ENCODE results near the gene KCTD18.

The KCTD18 gene

DNA sequence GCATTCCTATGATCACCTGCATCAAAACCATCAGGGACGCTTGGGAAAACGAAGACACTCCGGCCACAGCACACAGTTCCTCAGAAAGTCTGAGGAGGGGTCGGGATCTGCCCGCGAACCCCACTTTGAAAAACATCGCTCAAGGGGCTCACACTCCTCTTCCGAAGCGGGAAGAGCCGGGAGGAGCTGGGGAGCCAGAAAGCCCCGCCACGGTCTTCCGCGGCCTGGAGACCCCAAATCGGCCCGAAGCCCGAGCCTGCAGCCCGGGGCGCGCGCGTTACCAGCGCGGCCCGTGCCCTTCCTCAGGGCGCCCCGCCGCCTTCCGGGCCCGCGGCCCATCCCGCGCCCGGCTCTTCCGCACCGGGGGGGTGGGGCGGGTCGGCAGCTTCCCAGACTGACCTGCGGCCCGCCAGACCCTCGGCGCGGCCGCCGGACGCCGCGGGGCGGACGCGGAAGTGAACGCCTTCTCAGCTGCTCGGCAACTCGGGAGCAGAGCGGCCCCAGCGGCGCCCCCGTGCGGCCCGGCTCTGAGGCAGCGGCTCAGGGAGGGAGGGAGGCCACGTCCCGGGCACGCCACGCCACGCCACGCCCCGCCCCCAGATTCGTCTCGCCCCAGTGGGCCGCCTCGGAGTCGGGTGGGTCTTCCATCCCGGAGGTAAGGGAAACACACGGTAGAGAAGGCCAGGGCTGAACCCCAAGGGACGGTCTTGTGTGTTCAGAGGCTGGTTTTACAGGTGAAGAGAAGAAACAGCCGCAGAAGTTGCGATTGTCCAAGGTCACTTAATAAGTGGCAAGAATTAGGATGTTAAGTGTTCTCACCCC lies at the start of gene KCTD18:
Gene KCTD18, minus strand, starts transcription at position 457 of the 822 bp plus-strand sequence. CDS start 3,052 bp downstream, outside the sequence.
- Mint-ChIP-seq H3K4me3 (peak within 1 kb of the TSS; percentile 93), H3K4me1 (ENCODE audit: low read depth) (peaks cover 14% of the 10 kb centered on the region), H3K36me3 (ENCODE audit: low read depth) (peaks cover 13% of the 10 kb centered on the region), H3K27ac (peak within 1 kb of the TSS; percentile 89), H3K27me3 (ENCODE audit: low read depth) (no peaks in the 10 kb centered on the region), H3K9me3 (no peaks in the 10 kb centered on the region)
- DNase-seq (ENCODE audit: low spot score) = peak; percentile 90

DNA sequence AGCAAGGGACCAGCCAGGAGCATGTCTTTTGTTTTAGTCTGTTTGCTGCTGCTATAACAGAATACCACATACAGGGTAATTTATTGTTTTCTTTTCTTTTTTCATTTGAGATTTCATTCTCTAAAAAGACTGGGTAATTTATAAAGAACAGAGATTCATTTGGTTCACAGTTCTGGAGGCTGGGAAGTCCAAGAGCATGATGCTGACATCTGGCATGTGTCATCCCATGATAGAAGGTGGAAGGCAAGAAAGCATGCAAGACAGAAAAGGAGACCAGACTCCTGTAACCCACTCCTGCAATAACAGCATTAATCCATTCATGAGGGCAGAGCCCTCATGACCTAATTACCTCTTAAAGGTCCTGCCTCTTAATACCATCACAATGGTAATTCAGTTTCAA lies 30.9 kb upstream of the KCTD18 start:
- Mint-ChIP-seq H3K9me3 (peaks cover 25% of the 10 kb centered on the region), H3K4me1 (ENCODE audit: low read depth) (peaks cover 4% of the 10 kb centered on the region), H3K4me3 (no peak overlapping the region), H3K27me3 (ENCODE audit: low read depth) (no peaks in the 10 kb centered on the region), H3K27ac (no peak overlapping the region), H3K36me3 (ENCODE audit: low read depth) (peaks cover 68% of the 10 kb centered on the region)
- no peak for DNase-seq (ENCODE audit: low spot score)

DNA sequence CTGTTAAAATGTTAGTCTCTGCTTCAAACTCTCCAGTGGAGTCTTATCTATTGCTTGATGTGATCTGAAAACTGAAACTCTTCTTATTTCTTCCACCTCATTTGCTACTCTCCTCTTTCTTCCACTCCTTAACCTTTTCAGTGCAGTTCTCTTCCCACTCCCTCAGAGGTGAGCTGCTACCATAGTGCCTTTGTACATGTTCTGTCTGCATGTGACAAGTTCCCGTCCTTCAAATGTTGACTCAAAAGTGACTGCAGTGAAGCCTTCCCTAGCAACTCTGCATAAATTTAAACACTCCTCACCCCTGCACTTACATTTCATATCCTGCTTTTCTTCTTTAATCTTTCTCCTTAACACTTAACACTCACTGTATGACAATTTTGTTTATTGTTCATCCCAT lies 28.3 kb upstream of the KCTD18 start:
- Mint-ChIP-seq H3K9me3 (peaks cover 18% of the 10 kb centered on the region), H3K27me3 (ENCODE audit: low read depth) (no peaks in the 10 kb centered on the region), H3K4me3 (no peak overlapping the region), H3K27ac (no peak overlapping the region), H3K4me1 (ENCODE audit: low read depth) (peaks cover 5% of the 10 kb centered on the region), H3K36me3 (ENCODE audit: low read depth) (peaks cover 50% of the 10 kb centered on the region)
- no peak for DNase-seq (ENCODE audit: low spot score)

DNA sequence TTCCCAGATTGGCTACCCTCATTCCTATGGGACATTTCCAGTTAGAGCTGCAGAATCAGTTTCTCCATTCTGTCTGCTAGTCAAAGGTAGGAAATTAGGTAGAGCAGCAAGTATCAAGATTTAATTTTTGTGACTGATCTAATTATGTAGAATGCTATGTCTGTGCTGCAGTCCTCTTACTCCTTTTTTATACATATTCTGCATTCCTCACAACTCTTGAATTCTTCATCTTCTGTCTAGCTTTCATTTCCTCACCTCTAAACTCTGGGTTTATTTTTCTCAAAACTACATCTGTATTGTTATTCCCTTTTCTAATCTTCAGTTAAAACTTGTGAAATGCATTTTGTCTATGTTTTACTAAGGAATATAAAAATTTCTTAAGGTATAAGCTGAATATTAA lies 24.7 kb upstream of the KCTD18 start:
- peaks cover 2% of the 10 kb centered on the region for H3K4me1 Mint-ChIP-seq (ENCODE audit: low read depth)
- DNase-seq (ENCODE audit: low spot score) = no peak
- H3K9me3 Mint-ChIP-seq = peaks cover 3% of the 10 kb centered on the region
- H3K36me3 Mint-ChIP-seq (ENCODE audit: low read depth) = peaks cover 22% of the 10 kb centered on the region
- no peak overlapping the region for H3K27ac Mint-ChIP-seq
- no peaks in the 10 kb centered on the region for H3K27me3 Mint-ChIP-seq (ENCODE audit: low read depth)
- H3K4me3 Mint-ChIP-seq = no peak overlapping the region

DNA sequence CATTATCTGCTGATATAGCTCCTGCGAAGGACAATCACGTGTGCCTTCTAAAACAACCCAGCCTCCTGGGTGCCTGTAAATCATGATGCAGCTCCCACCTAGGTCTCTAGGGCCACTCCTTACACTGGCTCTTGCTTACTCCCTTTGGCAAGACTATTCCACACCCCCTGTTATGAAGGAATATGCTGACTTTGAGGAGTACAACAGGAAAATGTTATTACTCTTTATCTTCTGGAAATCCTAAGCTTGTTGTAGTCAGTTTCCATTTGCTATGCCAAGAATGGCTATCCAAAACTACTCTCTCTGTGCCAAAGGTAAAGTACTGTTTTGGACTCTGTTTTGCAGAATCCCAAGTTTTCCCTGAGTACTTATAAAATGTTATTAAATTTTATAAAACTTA lies 23.9 kb upstream of the KCTD18 start:
- no peaks in the 10 kb centered on the region for H3K27me3 Mint-ChIP-seq (ENCODE audit: low read depth)
- no peaks in the 10 kb centered on the region for H3K9me3 Mint-ChIP-seq
- no peak overlapping the region for H3K4me3 Mint-ChIP-seq
- no peak for DNase-seq (ENCODE audit: low spot score)
- peaks cover 19% of the 10 kb centered on the region for H3K36me3 Mint-ChIP-seq (ENCODE audit: low read depth)
- H3K27ac Mint-ChIP-seq = no peak overlapping the region
- H3K4me1 Mint-ChIP-seq (ENCODE audit: low read depth) = peaks cover 7% of the 10 kb centered on the region

DNA sequence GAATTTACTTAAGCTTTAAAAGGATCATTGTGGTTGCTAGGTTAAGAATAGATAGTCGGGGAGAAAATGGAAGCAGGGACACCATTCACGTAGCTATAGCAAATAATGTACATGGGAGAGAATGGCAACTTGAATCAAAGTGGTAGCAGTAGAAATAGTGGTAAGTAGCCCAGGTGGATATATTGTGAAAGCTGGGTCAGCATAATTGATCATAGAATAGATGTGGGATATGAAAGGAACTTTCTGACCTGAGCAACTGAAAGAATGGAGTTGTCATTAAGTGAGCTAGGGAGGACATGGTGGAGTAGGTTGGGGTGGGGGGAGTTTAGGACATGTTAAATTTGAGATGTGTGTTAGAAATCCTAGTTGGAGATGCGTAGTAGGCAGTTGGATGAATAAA lies 18.4 kb upstream of the KCTD18 start:
- no peaks in the 10 kb centered on the region for H3K27me3 Mint-ChIP-seq (ENCODE audit: low read depth)
- peak overlapping the region; percentile 95 for H3K4me3 Mint-ChIP-seq
- peaks cover 28% of the 10 kb centered on the region for H3K4me1 Mint-ChIP-seq (ENCODE audit: low read depth)
- no peak for DNase-seq (ENCODE audit: low spot score)
- no peaks in the 10 kb centered on the region for H3K9me3 Mint-ChIP-seq
- H3K36me3 Mint-ChIP-seq (ENCODE audit: low read depth) = peaks cover 9% of the 10 kb centered on the region
- no peak overlapping the region for H3K27ac Mint-ChIP-seq

DNA sequence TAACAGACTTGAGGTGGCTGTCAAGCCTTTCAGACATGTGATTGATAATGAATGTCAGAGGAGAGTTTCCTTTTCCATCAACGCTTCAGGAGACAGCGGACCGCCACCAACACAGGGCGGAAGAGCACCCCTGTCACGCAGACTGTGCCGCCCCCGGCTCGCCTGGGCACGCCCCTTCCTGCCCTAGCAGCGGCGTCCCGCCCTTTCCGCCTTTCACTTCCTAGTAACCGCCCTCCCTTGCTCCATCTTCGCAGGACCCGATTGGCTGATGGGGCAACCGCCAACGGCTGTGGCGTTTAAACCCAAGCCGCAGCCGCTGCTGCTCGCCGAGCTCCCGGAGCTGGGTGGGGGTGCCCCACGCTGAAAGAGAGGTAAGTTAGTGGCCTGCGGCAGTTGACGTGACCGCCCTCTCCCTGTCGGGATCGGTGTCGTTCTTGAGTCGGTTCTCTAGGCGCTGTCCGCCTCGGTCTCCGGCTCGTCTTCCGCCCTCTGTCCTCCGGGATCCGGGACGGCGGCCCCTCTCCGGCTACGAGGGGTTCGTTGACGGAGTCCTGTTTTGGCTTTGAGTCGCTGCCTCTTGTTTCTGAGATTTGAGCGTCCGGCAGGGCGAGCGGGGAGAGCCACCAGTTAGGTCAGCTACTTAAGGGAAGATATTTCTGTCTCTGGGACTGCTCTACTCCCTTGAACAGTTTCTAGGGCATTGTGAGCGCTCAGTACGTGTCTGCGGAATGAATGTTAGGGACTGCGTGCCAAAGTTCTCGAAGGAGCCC lies 16.2 kb upstream of the KCTD18 start, which contains the start of gene SGO2:
Gene SGO2, plus strand, starts transcription at position 326 of the 770 bp plus-strand sequence. CDS start 6,769 bp downstream, outside the sequence.
- DNase-seq (ENCODE audit: low spot score) = peak; percentile 96
- peaks cover 6% of the 10 kb centered on the region for H3K36me3 Mint-ChIP-seq (ENCODE audit: low read depth)
- H3K27ac Mint-ChIP-seq = peak within 1 kb of the TSS; percentile 89
- H3K4me3 Mint-ChIP-seq = peak within 1 kb of the TSS; percentile 95
- peaks cover 28% of the 10 kb centered on the region for H3K4me1 Mint-ChIP-seq (ENCODE audit: low read depth)
- H3K9me3 Mint-ChIP-seq = no peaks in the 10 kb centered on the region
- H3K27me3 Mint-ChIP-seq (ENCODE audit: low read depth) = no peaks in the 10 kb centered on the region

DNA sequence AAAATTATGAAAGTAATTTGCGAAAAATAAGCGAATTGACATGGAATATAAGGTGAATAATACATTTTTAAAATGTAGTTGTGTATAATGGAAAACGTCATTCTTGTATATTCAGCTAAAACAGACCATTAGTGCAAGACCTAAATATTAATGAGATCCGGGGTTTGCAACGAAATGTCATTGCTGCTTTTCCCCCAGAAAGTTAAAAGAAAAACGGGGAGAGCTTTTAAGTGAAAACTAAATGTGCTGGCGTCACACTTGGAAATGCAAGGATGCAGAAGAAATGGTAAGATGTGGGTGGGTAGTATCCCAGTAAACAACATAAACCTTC lies 15.6 kb upstream of the KCTD18 start:
- peak overlapping the region; percentile 95 for H3K4me3 Mint-ChIP-seq
- no peaks in the 10 kb centered on the region for H3K27me3 Mint-ChIP-seq (ENCODE audit: low read depth)
- H3K27ac Mint-ChIP-seq = peak overlapping the region; percentile 89
- H3K36me3 Mint-ChIP-seq (ENCODE audit: low read depth) = peaks cover 6% of the 10 kb centered on the region
- H3K9me3 Mint-ChIP-seq = no peaks in the 10 kb centered on the region
- no peak for DNase-seq (ENCODE audit: low spot score)
- peaks cover 28% of the 10 kb centered on the region for H3K4me1 Mint-ChIP-seq (ENCODE audit: low read depth)

DNA sequence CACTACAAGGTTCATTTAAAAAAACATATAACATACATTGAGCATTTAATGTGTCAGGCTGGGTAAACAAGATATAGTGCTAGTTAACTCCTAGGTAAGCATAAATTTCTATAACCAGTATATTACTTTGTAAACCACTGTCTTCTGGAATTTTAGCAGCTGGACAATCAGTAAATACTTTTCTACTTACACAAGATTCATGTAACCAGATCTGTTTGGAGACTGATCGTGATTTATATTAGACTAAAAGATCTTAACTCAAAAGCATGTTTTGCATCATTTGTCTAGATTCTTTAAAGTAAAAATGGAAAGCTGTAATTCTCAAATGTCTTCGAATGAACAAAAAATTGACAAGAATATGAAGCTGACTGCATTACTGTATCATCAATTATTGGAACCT lies 15.2 kb upstream of the KCTD18 start:
- Mint-ChIP-seq H3K9me3 (no peaks in the 10 kb centered on the region), H3K27ac (no peak overlapping the region), H3K4me1 (ENCODE audit: low read depth) (peaks cover 28% of the 10 kb centered on the region), H3K27me3 (ENCODE audit: low read depth) (no peaks in the 10 kb centered on the region), H3K4me3 (no peak overlapping the region), H3K36me3 (ENCODE audit: low read depth) (peaks cover 6% of the 10 kb centered on the region)
- DNase-seq (ENCODE audit: low spot score) = no peak

DNA sequence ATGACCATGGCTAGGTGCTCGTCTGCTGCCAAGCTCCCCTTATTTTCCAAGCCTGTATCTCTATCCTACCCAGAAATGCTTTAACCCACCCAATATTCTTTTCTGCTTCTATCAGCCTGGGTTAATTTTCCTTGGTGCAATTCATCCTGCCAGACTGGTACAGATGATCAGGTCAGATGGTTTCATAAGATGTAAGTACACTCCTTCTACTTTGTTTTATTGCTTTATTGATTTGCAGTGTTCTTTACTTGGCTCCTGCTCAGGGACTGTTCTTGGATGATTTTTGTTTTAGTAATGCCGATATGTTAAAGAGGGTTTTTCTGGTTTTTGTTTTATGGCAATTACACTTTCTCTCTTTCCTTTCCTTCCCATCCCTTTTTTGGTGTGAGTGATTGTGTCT lies 13.7 kb upstream of the KCTD18 start:
- peaks cover 22% of the 10 kb centered on the region for H3K4me1 Mint-ChIP-seq (ENCODE audit: low read depth)
- no peak overlapping the region for H3K4me3 Mint-ChIP-seq
- H3K36me3 Mint-ChIP-seq (ENCODE audit: low read depth) = peaks cover 3% of the 10 kb centered on the region
- H3K27ac Mint-ChIP-seq = no peak overlapping the region
- H3K27me3 Mint-ChIP-seq (ENCODE audit: low read depth) = no peaks in the 10 kb centered on the region
- DNase-seq (ENCODE audit: low spot score) = no peak
- H3K9me3 Mint-ChIP-seq = no peaks in the 10 kb centered on the region

DNA sequence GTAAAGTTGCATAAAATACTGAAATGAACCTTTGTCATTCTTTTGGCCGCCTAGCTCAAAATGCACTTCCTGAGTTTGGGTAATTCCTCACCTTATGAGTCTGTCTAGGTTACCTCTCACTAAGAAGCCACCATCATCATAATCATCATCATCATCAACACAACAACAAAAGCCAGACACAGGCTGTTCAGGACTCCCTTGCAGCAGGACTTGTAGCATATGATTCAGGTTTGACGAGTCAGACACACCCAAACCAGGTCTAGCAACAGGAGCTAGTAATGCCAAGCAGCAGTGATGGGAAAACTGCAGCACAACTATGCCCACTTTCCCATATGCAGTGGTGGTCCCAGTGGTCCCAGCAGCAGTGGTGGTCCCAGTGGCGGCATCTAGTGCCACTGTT lies 13.3 kb upstream of the KCTD18 start:
- peaks cover 2% of the 10 kb centered on the region for H3K36me3 Mint-ChIP-seq (ENCODE audit: low read depth)
- no peak overlapping the region for H3K4me3 Mint-ChIP-seq
- no peak overlapping the region for H3K27ac Mint-ChIP-seq
- no peaks in the 10 kb centered on the region for H3K9me3 Mint-ChIP-seq
- H3K27me3 Mint-ChIP-seq (ENCODE audit: low read depth) = no peaks in the 10 kb centered on the region
- no peak for DNase-seq (ENCODE audit: low spot score)
- H3K4me1 Mint-ChIP-seq (ENCODE audit: low read depth) = peaks cover 17% of the 10 kb centered on the region

DNA sequence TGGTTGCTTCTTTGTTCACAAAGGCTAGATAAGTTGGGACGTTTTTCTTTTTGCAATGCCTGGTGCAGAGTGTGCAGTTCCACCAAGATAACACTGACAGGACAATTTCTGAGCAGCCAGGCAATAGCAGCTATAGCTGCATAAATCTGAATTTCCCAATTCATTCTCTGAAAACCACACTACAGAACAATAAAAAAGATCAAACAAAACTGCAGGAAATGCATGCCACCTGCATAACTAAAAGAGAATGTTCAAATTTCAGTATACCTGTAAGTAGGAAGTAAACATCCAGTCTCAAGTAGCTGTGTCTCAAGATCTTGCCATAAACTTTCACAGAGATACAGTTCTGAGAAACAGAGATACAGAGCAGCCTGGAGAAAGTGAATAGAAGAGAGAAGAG lies 5.3 kb upstream of the KCTD18 start:
- H3K27ac Mint-ChIP-seq = no peak overlapping the region
- H3K27me3 Mint-ChIP-seq (ENCODE audit: low read depth) = peaks cover 4% of the 10 kb centered on the region
- H3K4me3 Mint-ChIP-seq = no peak overlapping the region
- H3K36me3 Mint-ChIP-seq (ENCODE audit: low read depth) = no peaks in the 10 kb centered on the region
- peaks cover 10% of the 10 kb centered on the region for H3K4me1 Mint-ChIP-seq (ENCODE audit: low read depth)
- H3K9me3 Mint-ChIP-seq = peaks cover 12% of the 10 kb centered on the region
- no peak for DNase-seq (ENCODE audit: low spot score)

DNA sequence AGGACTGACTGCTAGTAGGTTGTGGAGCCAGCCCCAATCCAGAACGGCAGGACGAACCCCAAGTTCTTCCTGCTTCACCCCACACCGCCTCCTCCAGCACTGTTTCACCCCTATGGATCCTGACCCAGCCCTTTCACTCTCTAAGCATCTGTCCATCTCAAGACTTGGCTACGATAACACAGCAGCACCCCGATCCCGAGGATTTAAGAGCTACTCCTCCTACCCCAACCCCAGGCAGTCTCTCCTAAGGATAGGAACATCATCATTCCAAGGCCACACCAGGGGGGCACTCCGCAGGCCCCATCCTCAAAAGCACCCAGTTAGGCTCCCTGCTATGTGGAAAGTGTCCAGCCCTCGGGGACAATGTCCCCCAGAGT lies 645 bp downstream of the KCTD18 start:
- Mint-ChIP-seq H3K9me3 (no peaks in the 10 kb centered on the region), H3K27me3 (ENCODE audit: low read depth) (no peaks in the 10 kb centered on the region), H3K36me3 (ENCODE audit: low read depth) (peaks cover 15% of the 10 kb centered on the region), H3K27ac (peak overlapping the region; percentile 89), H3K4me1 (ENCODE audit: low read depth) (peaks cover 13% of the 10 kb centered on the region), H3K4me3 (peak overlapping the region; percentile 93)
- DNase-seq (ENCODE audit: low spot score) = no peak

DNA sequence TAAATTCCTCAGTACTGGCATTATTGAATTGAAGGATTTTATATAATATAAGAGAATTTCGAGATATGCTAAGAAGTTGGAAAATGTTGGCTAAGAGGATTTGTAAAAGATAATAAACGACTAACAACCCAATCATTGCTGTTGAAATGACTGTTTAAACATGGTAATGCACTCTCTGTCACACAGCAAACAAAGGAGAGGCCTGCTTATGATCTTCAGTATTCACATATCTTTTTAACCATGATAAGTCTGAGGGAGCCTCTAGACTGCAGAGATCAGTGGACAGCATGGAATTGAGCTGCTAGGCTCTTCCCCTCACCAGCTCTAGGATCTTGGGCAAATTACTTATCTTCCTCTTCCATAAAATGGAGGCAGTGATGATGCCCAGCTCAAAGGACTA lies 2.7 kb downstream of the KCTD18 start:
- Mint-ChIP-seq H3K27me3 (ENCODE audit: low read depth) (no peaks in the 10 kb centered on the region), H3K4me1 (ENCODE audit: low read depth) (peaks cover 13% of the 10 kb centered on the region), H3K9me3 (peaks cover 3% of the 10 kb centered on the region), H3K27ac (no peak overlapping the region), H3K36me3 (ENCODE audit: low read depth) (peaks cover 27% of the 10 kb centered on the region), H3K4me3 (no peak overlapping the region)
- no peak for DNase-seq (ENCODE audit: low spot score)
